ENCODE results near the gene IKZF2. TPM values are rescaled to one million over a fixed set of nuclear protein-coding genes. Genes with fewer than 3 reads are reported as not detected.

IKZF2 gene
- total RNA-seq, 1 experiment from 2014 or later, result 14.2 TPM

DNA sequence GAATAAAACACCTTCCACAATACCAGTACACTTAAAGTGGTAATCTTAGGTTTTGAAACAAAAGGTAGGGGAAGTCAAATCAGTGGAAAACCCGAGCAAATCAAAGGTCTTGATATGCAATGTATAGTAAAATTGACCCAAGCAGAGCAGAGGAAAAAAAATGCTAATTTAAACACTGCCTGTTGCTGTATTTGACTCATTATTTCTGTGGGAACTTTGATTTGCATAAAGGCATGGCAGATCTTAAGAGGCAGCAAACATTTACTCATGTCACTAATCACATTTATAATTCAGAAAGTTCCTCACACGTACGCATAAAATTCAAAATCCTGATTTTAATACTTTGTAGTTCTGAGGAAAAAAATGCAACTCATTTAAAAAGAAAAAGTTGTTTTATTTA, 64.4 kb downstream of the IKZF2 start:
- ChIA-PET POLR2A (no interaction called here), CTCF (no interaction called here)
- intact Hi-C loops (cut with micrococcal nuclease; ENCODE audit: unreplicated experiment), result no loop called here
- Histone ChIP-seq H3K9me3 (no peaks in the 10 kb centered on the region), H3K36me3 (ENCODE audit: control insufficient read depth, insufficient read depth, low read length) (no peaks in the 10 kb centered on the region), H3K27me3 (replicated peaks; ENCODE audit: control insufficient read depth, insufficient read depth, low read length) (no peaks in the 10 kb centered on the region), H3K4me1 (peaks cover 17% of the 10 kb centered on the region), H3K4me3 (ENCODE audit: low read depth, low read length) (no peak overlapping the region)
- Mint-ChIP-seq H3K36me3 (ENCODE audit: insufficient read depth, unreplicated experiment) (no peaks in the 10 kb centered on the region), H3K4me1 (ENCODE audit: low read depth, unreplicated experiment) (peaks cover 13% of the 10 kb centered on the region), H3K27me3 (ENCODE audit: insufficient read depth, unreplicated experiment) (no peaks in the 10 kb centered on the region), H3K4me3 (ENCODE audit: unreplicated experiment) (no peak overlapping the region), H3K27ac (ENCODE audit: unreplicated experiment) (no peak overlapping the region), H3K9me3 (ENCODE audit: unreplicated experiment) (no peaks in the 10 kb centered on the region)
- TF ChIP-seq, protein P1, sequence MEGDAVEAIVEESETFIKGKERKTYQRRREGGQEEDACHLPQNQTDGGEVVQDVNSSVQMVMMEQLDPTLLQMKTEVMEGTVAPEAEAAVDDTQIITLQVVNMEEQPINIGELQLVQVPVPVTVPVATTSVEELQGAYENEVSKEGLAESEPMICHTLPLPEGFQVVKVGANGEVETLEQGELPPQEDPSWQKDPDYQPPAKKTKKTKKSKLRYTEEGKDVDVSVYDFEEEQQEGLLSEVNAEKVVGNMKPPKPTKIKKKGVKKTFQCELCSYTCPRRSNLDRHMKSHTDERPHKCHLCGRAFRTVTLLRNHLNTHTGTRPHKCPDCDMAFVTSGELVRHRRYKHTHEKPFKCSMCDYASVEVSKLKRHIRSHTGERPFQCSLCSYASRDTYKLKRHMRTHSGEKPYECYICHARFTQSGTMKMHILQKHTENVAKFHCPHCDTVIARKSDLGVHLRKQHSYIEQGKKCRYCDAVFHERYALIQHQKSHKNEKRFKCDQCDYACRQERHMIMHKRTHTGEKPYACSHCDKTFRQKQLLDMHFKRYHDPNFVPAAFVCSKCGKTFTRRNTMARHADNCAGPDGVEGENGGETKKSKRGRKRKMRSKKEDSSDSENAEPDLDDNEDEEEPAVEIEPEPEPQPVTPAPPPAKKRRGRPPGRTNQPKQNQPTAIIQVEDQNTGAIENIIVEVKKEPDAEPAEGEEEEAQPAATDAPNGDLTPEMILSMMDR (IDR thresholded peaks at IDR 0.05; ENCODE audit: insufficient read depth in 1 of 2, low read depth in 1 of 2, low read length in 1 of 2, severe bottlenecking in 1 of 2, unreplicated experiment in 1 of 2), result no peak
- no TSS peak for BruUV-seq (replicated peaks)
- DNase-seq, result no peak

DNA sequence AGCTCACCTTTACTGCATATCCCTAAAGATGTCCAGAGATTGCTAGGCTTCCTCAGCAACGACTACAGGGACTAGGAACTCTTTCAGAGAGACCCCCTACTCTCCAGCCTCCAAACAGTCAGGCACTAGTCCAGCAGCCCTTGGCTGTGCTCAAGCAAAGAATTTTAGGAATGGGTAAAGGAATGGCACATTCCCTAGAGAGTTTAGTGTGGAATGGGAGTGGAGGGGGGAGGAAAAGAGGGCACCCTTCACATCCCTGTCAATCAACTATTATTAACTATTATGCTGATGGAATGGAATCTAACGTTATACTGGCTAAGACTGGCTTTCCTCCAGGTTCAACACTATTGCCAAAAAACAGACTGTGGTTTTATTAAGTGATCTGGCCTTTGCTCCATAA, 64.8 kb downstream of the IKZF2 start:
- Histone ChIP-seq H3K4me3 (ENCODE audit: low read depth, low read length) (no peak overlapping the region), H3K4me1 (peaks cover 17% of the 10 kb centered on the region), H3K27me3 (replicated peaks; ENCODE audit: control insufficient read depth, insufficient read depth, low read length) (no peaks in the 10 kb centered on the region), H3K9me3 (no peaks in the 10 kb centered on the region), H3K36me3 (ENCODE audit: control insufficient read depth, insufficient read depth, low read length) (no peaks in the 10 kb centered on the region)
- CTCF ChIA-PET, result interaction anchor here (0.7 kb wide), 1 partner anchor 67 kb away, joined by 3 read pairs; no protein-coding TSS in a partner anchor
- H3K36me3 Mint-ChIP-seq (ENCODE audit: insufficient read depth, unreplicated experiment), result no peaks in the 10 kb centered on the region
- peak overlapping the region; percentile 73 for H3K27ac Mint-ChIP-seq (ENCODE audit: unreplicated experiment)
- no peaks in the 10 kb centered on the region for H3K27me3 Mint-ChIP-seq (ENCODE audit: insufficient read depth, unreplicated experiment)
- no TSS peak for BruUV-seq (replicated peaks)
- POLR2A ChIA-PET, result no interaction called here
- DNase-seq, result peak; percentile 21 to 39
- TF ChIP-seq, protein P1 (IDR thresholded peaks at IDR 0.05; ENCODE audit: insufficient read depth in 1 of 2, low read depth in 1 of 2, low read length in 1 of 2, severe bottlenecking in 1 of 2, unreplicated experiment in 1 of 2), result no peak
- H3K4me3 Mint-ChIP-seq (ENCODE audit: unreplicated experiment), result peak overlapping the region; percentile 49
- intact Hi-C loops (cut with micrococcal nuclease; ENCODE audit: unreplicated experiment), result no loop called here
- H3K9me3 Mint-ChIP-seq (ENCODE audit: unreplicated experiment), result no peaks in the 10 kb centered on the region
- H3K4me1 Mint-ChIP-seq (ENCODE audit: low read depth, unreplicated experiment), result peaks cover 13% of the 10 kb centered on the region

DNA sequence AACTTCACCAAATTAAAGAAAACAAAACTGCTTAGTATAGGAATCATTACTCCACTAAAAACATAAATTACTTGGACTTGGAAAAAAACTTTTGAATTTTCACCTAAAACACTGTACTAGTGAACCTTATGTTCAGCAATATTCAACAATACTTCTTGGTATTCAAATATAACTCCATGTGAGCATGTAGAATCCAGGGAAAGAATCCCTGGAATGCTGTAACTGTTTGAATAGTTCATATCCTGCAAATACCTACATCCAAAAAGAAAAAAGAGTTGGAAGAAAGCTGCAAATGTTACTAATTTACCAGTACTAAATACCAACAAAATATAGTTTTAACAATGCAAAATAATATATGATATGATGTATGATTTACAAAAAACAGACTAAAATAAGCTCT, 65.4 kb downstream of the IKZF2 start:
- intact Hi-C loops (cut with micrococcal nuclease; ENCODE audit: unreplicated experiment), result no loop called here

More for the DNA sequence above, 65.4 kb downstream of the IKZF2 start:
- Mint-ChIP-seq H3K36me3 (ENCODE audit: insufficient read depth, unreplicated experiment) (no peaks in the 10 kb centered on the region), H3K9me3 (ENCODE audit: unreplicated experiment) (no peaks in the 10 kb centered on the region), H3K27me3 (ENCODE audit: insufficient read depth, unreplicated experiment) (no peaks in the 10 kb centered on the region), H3K4me3 (ENCODE audit: unreplicated experiment) (peak overlapping the region; percentile 49), H3K4me1 (ENCODE audit: low read depth, unreplicated experiment) (peaks cover 13% of the 10 kb centered on the region), H3K27ac (ENCODE audit: unreplicated experiment) (peak overlapping the region; percentile 73)
- TF ChIP-seq, protein P1 (IDR thresholded peaks at IDR 0.05; ENCODE audit: insufficient read depth in 1 of 2, low read depth in 1 of 2, low read length in 1 of 2, severe bottlenecking in 1 of 2, unreplicated experiment in 1 of 2), result no peak
- Histone ChIP-seq H3K9me3 (no peaks in the 10 kb centered on the region), H3K27me3 (replicated peaks; ENCODE audit: control insufficient read depth, insufficient read depth, low read length) (no peaks in the 10 kb centered on the region), H3K36me3 (ENCODE audit: control insufficient read depth, insufficient read depth, low read length) (no peaks in the 10 kb centered on the region), H3K4me3 (ENCODE audit: low read depth, low read length) (no peak overlapping the region), H3K4me1 (peaks cover 17% of the 10 kb centered on the region)
- no TSS peak for BruUV-seq (replicated peaks)
- ChIA-PET CTCF (interaction anchor here (0.7 kb wide), 1 partner anchor 68 kb away, joined by 3 read pairs; no protein-coding TSS in a partner anchor), POLR2A (no interaction called here)
- DNase-seq, result no peak

Data from Caco-2 (cell line).